Activated CD8-positive, alpha-beta T cell treated with anti-CD3 and anti-CD28 coated beads for 36 hours (primary cell): ENCODE results near the gene FES. TPM values are rescaled to one million over a fixed set of nuclear protein-coding genes. Genes with fewer than 3 reads are reported as not detected.

Experiments used
- ATAC-seq: fragments of 200-7000 bp; cut with Tn5 transposase; one replicate; pipeline ENCODE4 v1.10.0; 2021; ENCODE audit warnings: mild to moderate bottlenecking, moderate library complexity
- CTCF ChIA-PET: fragments of 350-600 bp; sonication (Branson Sonifier 250); formaldehyde crosslinking; loops from one replicate; lab custom pipeline; 2021; ENCODE audit warnings: antibody characterized with exemption; lab: Charles Lee
- POLR2A ChIA-PET: fragments of 350-600 bp; sonication (Branson Sonifier 250); formaldehyde crosslinking; loops from one replicate; lab custom pipeline; 2021; ENCODE audit warnings: antibody characterized with exemption; lab: Charles Lee
- DNase-seq: peaks from one replicate; pipeline ENCODE4 v3.0.0-alpha.2; 2020
- H3K27ac Mint-ChIP-seq: one replicate; pipeline ENCODE4 v1.8.0; 2021; ENCODE audit warnings: mild to moderate bottlenecking, mixed read lengths
- H3K27me3 Mint-ChIP-seq: one replicate; pipeline ENCODE4 v1.8.0; 2021; ENCODE audit warnings: mixed read lengths
- H3K36me3 Mint-ChIP-seq: one replicate; pipeline ENCODE4 v1.8.0; 2021; ENCODE audit warnings: low read depth, mixed read lengths
- H3K4me1 Mint-ChIP-seq: one replicate; pipeline ENCODE4 v1.8.0; 2021; ENCODE audit warnings: low read depth, mixed read lengths
- H3K4me3 Mint-ChIP-seq: one replicate; pipeline ENCODE4 v1.8.0; 2021; ENCODE audit warnings: mild to moderate bottlenecking, moderate library complexity, mixed read lengths
- H3K9me3 Mint-ChIP-seq: one replicate; pipeline ENCODE4 v1.8.0; 2021; ENCODE audit warnings: mixed read lengths
- CTCF ChIP-seq: fragments of 200-600 bp; IDR thresholded peaks from one replicate; pipeline ENCODE4 v1.8.0; 2022; ENCODE audit warnings: antibody characterized with exemption, mild to moderate bottlenecking
- intact Hi-C: fragments of 100-400 bp; cut with micrococcal nuclease; formaldehyde crosslinking; loops from one replicate; pipeline ENCODE4 v1.10.0; 2022
- total RNA-seq, 2 experiments: library from RNA; stranded (reverse); gene quantifications; one replicate each; pipeline ENCODE4 v1.2.3, GENCODE V29; 2021

The FES gene
- total RNA-seq, 2 experiments from 2014 or later, result 4.1 to 4.6 TPM

GRCh38 chr15:90862964-90863778 lies 21.1 kb upstream of the FES start:
- Mint-ChIP-seq H3K4me3 (no peak overlapping the region), H3K27me3 (peaks cover 1% of the 10 kb centered on the region), H3K36me3 (no peaks in the 10 kb centered on the region), H3K27ac (peak overlapping the region; percentile 69), H3K9me3 (no peaks in the 10 kb centered on the region), H3K4me1 (peaks cover 15% of the 10 kb centered on the region)
- TF ChIP-seq CTCF, result no peak
- ATAC-seq, result no peak
- POLR2A ChIA-PET, result interaction anchor here (1.0 kb wide), 1 partner anchor 10 kb away, joined by 3 read pairs; no protein-coding TSS in a partner anchor
- CTCF ChIA-PET, result interaction anchor here (1.2 to 1.8 kb wide), 3 partner anchors 13 to 45 kb away, joined by 3 to 5 read pairs (median 3); no protein-coding TSS in a partner anchor
- intact Hi-C loops, result no loop called here
- DNase-seq, result peak; percentile 1

- TF ChIP-seq CTCF, result no peak
- ATAC-seq (peak; percentile 77), DNase-seq (peak; percentile 65)
- Mint-ChIP-seq H3K9me3 (no peaks in the 10 kb centered on the region), H3K4me1 (peaks cover 23% of the 10 kb centered on the region), H3K36me3 (no peaks in the 10 kb centered on the region), H3K27ac (peak overlapping the region; percentile 69), H3K27me3 (peaks cover 1% of the 10 kb centered on the region), H3K4me3 (no peak overlapping the region)
- intact Hi-C loops, result no loop called here
- ChIA-PET POLR2A (interaction anchor here (0.7 to 1.0 kb wide), 2 partner anchors 9 to 34 kb away, joined by 3 read pairs; no protein-coding TSS in a partner anchor), CTCF (interaction anchor here (1.2 to 1.8 kb wide), 3 partner anchors 14 to 46 kb away, joined by 3 to 5 read pairs (median 3); no protein-coding TSS in a partner anchor)
These were observed 20.3 kb upstream of the FES start for GRCh38 chr15:90863987-90864386.

- H3K4me3 Mint-ChIP-seq, result no peak overlapping the region
- intact Hi-C loops, result no loop called here
- no peak for TF ChIP-seq CTCF
- POLR2A ChIA-PET, result interaction anchor here (0.7 to 1.0 kb wide), 2 partner anchors 9 to 34 kb away, joined by 3 read pairs; no protein-coding TSS in a partner anchor
- no peaks in the 10 kb centered on the region for H3K36me3 Mint-ChIP-seq
- no peak overlapping the region for H3K27ac Mint-ChIP-seq
- H3K4me1 Mint-ChIP-seq, result peaks cover 25% of the 10 kb centered on the region
- no peaks in the 10 kb centered on the region for H3K9me3 Mint-ChIP-seq
- DNase-seq (peak; percentile 22), ATAC-seq (no peak)
- CTCF ChIA-PET, result interaction anchor here (1.4 to 1.8 kb wide), 2 partner anchors 14 to 21 kb away, joined by 3 to 5 read pairs; no protein-coding TSS in a partner anchor
- peaks cover 1% of the 10 kb centered on the region for H3K27me3 Mint-ChIP-seq
These were observed 19.8 kb upstream of the FES start for GRCh38 chr15:90864507-90864906.

GRCh38 chr15:90865702-90866101 lies 18.6 kb upstream of the FES start:
- Mint-ChIP-seq H3K9me3 (no peaks in the 10 kb centered on the region), H3K4me1 (peaks cover 35% of the 10 kb centered on the region), H3K36me3 (peaks cover 1% of the 10 kb centered on the region), H3K27ac (no peak overlapping the region), H3K27me3 (peaks cover 1% of the 10 kb centered on the region), H3K4me3 (no peak overlapping the region)
- TF ChIP-seq CTCF, result no peak
- no peak for DNase-seq
- POLR2A ChIA-PET, result no interaction called here
- ATAC-seq, result no peak
- CTCF ChIA-PET, result no interaction called here
- intact Hi-C loops, result no loop called here
